T-helper 2 cell treated with Interferon-gamma antibody and Interleukin-4, amounts not matched to agents 100 ng/mL and 5 ng/mL, for 36 hours (primary cell): Measurements from ENCODE around the gene ADCY2. TPM values are rescaled to one million over a fixed set of nuclear protein-coding genes. Genes with fewer than 3 reads are reported as not detected.

Source experiments
- intact Hi-C: fragments of 100-400 bp; cut with micrococcal nuclease; formaldehyde crosslinking; loops from one replicate; pipeline ENCODE4 v1.15.1; 2023
- total RNA-seq: library from RNA; stranded (reverse); gene quantifications from 2 replicates; pipeline ENCODE4 v1.2.3, GENCODE V29; 2022

Gene ADCY2
- total RNA-seq, 1 donor from 2014 or later = not detected

- intact Hi-C loops = no loop called here
Observed at GRCh38 chr5:7589800-7590199, 193.9 kb downstream of the ADCY2 start.

GRCh38 chr5:7592910-7593309, 197.0 kb downstream of the ADCY2 start:
- intact Hi-C loops = no loop called here

GRCh38 chr5:7597059-7597642, 201.2 kb downstream of the ADCY2 start:
- intact Hi-C loops = no loop called here

- intact Hi-C loops = no loop called here
Observed at GRCh38 chr5:7606840-7607465, 211.0 kb downstream of the ADCY2 start.

- intact Hi-C loops = no loop called here
Observed at GRCh38 chr5:7608772-7609171, 212.8 kb downstream of the ADCY2 start.

- intact Hi-C loops = no loop called here
Observed at GRCh38 chr5:7609726-7610125, 213.8 kb downstream of the ADCY2 start.

- intact Hi-C loops = no loop called here
Observed at GRCh38 chr5:7610531-7611177, 214.7 kb downstream of the ADCY2 start.

DNA sequence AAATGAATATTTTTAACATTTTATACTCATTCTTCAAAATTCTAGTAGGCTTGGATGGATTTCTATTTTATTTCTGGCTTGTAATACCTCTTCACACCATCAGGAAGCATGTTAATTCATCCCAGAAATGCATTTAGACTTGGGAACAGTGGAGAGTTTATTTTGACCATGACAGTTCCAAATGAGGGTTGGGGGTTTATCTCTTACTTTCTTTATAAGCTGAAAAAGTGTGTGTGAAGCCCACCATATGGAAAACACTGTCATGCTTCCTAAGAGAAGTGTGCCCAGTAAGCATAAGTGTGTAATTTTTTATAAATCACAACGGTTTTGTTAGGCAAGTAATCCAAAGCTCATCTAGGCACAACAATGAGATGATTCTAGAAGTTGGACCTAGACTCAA, 215.6 kb downstream of the ADCY2 start:
- intact Hi-C loops = no loop called here

GRCh38 chr5:7615566-7616061, 219.7 kb downstream of the ADCY2 start:
- intact Hi-C loops = no loop called here

GRCh38 chr5:7616897-7617296, 221.0 kb downstream of the ADCY2 start:
- intact Hi-C loops = no loop called here

GRCh38 chr5:7622498-7622897, 226.6 kb downstream of the ADCY2 start:
- intact Hi-C loops = no loop called here

GRCh38 chr5:7625740-7626139, 229.8 kb downstream of the ADCY2 start:
- intact Hi-C loops = no loop called here

DNA sequence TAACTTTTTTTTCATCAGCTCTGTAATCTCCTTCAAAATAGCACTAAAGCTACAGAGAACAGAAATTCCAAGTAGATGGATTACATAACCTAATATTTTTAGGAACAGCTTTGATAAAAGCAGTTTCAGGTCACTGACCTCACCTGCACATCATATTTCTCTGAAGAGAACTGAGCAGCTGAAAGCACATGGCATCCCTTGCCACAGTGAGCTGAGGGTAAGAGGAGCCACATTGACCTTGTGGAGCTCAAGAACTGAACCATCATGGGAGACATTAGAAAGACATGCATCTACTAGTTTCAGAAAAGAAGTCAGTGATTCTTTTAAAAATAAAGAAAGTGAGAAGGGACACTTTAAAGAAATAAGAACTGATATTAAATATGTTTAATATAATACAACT, 232.3 kb downstream of the ADCY2 start:
- intact Hi-C loops = no loop called here

- intact Hi-C loops = no loop called here
Observed at GRCh38 chr5:7628820-7629219, 232.9 kb downstream of the ADCY2 start.

GRCh38 chr5:7629561-7629960, 233.6 kb downstream of the ADCY2 start:
- intact Hi-C loops = no loop called here

- intact Hi-C loops = no loop called here
Observed at GRCh38 chr5:7634837-7635236, 238.9 kb downstream of the ADCY2 start.

DNA sequence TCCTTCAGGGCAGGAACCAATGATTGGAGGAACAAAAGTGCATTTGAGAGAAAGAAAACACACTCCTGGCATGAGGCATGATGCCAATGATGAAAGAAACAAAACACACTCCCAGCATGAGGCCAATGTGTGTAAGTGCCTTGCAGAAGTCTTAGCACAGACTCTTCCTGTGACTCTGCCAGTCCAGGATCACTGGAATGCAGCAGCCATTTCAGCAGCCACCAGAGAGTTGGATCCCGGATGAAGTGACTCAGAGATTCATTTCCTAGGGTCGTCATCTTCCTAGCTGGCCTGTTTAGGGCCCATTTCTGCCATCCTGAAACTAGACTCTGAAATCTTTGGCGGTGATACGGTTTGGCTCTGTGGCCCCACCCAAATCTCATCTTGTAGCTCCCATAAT, 242.5 kb downstream of the ADCY2 start:
- intact Hi-C loops = no loop called here

DNA sequence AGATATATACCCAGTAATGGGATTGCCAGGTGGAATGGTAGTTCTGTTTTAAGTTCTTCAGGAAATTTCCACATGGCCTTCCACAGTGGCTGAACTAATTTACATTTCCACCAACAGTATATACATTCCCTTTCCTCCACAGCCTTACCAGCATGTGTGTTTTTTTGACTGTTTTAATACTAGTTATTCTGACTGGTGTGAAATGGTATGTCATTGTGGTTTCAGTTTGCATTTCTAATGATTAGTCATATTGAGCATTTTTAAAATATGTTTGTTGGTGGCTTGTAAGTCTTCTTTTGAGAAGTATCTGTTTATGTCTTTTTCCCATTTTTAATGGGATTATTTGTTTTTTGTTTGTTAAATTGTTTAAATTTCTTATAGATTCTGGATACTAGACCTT, 246.1 kb downstream of the ADCY2 start:
- intact Hi-C loops = no loop called here

- intact Hi-C loops = no loop called here
Observed at GRCh38 chr5:7644723-7645122, 248.8 kb downstream of the ADCY2 start.

- intact Hi-C loops = no loop called here
Observed at GRCh38 chr5:7650755-7651154, 254.8 kb downstream of the ADCY2 start.

DNA sequence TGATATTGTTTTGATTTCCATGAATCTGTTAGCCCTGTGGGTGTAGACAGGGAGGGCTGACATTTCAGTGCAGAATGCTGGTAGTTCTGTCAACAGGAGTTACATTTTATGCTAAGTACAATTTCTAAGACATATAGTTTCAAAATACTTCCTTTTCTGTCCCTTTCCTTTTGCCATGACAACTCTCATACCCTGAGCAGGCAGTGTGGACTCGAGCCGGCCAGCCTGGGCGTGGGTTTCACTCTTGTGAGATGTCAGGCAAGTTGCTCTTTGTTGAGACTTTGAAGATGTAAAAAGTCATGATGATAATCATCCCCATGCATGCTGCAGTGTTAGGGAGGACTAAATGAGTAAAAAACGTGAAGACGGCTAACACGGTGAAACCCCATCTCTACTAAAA, 257.1 kb downstream of the ADCY2 start:
- intact Hi-C loops = no loop called here

GRCh38 chr5:7657153-7657552, 261.2 kb downstream of the ADCY2 start:
- intact Hi-C loops = no loop called here

- intact Hi-C loops = no loop called here
Observed at GRCh38 chr5:7659420-7659819, 263.5 kb downstream of the ADCY2 start.
